Esophagus mucosa (tissue), 1 donor: ENCODE data around the gene RGS1. TPM values are rescaled to one million over a fixed set of nuclear protein-coding genes. Genes with fewer than 3 reads are reported as not detected.

Experiments
- ATAC-seq: fragments of 200-7000 bp; cut with Tn5 transposase; one replicate; pipeline ENCODE4 v1.9.1; 2020
- total RNA-seq: library from RNA; stranded (reverse); gene quantifications from one replicate; pipeline ENCODE4 v1.2.4, GENCODE V29; 2023
- donor health status: DM: yes; HTN: yes; CAD: no.

The RGS1 gene
- total RNA-seq, 1 donor from 2014 or later = 1.7 TPM

- no peak for ATAC-seq
Measured at GRCh38 chr1:192584866-192585265, 9.3 kb downstream of the RGS1 start.

- ATAC-seq = no peak
Measured at GRCh38 chr1:192587386-192588266, 12.1 kb downstream of the RGS1 start.

- ATAC-seq = no peak
Measured at GRCh38 chr1:192588546-192588945, 13.0 kb downstream of the RGS1 start.

- no peak for ATAC-seq
Measured at GRCh38 chr1:192589813-192590212, 14.2 kb downstream of the RGS1 start.

- ATAC-seq = no peak
Measured at GRCh38 chr1:192592517-192592916, 16.9 kb downstream of the RGS1 start.

- no peak for ATAC-seq
Measured at GRCh38 chr1:192592981-192593708, 17.6 kb downstream of the RGS1 start.

GRCh38 chr1:192595299-192595698, 19.7 kb downstream of the RGS1 start:
- ATAC-seq = no peak

GRCh38 chr1:192598589-192598988, 23.0 kb downstream of the RGS1 start:
- no peak for ATAC-seq

- no peak for ATAC-seq
Measured at GRCh38 chr1:192600275-192600674, 24.7 kb downstream of the RGS1 start.

GRCh38 chr1:192601143-192601542, 25.6 kb downstream of the RGS1 start:
- ATAC-seq = no peak

- no peak for ATAC-seq
Measured at GRCh38 chr1:192601567-192601966, 26.0 kb downstream of the RGS1 start.

- ATAC-seq = no peak
Measured at GRCh38 chr1:192602757-192603156, 27.2 kb downstream of the RGS1 start.

- ATAC-seq = no peak
Measured at GRCh38 chr1:192603218-192603787, 27.7 kb downstream of the RGS1 start.

GRCh38 chr1:192604979-192605620, 29.5 kb downstream of the RGS1 start:
- no peak for ATAC-seq

- ATAC-seq = no peak
Measured at GRCh38 chr1:192608671-192609070, 33.1 kb downstream of the RGS1 start.

GRCh38 chr1:192609110-192610079, 33.8 kb downstream of the RGS1 start:
- ATAC-seq = peak; percentile 72

- ATAC-seq = no peak
Measured at GRCh38 chr1:192610112-192610889, 34.7 kb downstream of the RGS1 start.

- no peak for ATAC-seq
Measured at GRCh38 chr1:192615055-192615454, 39.5 kb downstream of the RGS1 start.

- no peak for ATAC-seq
Measured at GRCh38 chr1:192620071-192620635, 44.6 kb downstream of the RGS1 start.

GRCh38 chr1:192626366-192627179, 51.0 kb downstream of the RGS1 start:
- ATAC-seq = no peak
